ENCODE data around the gene GLP2R. TPM values are rescaled to one million over a fixed set of nuclear protein-coding genes. Genes with fewer than 3 reads are reported as not detected.

Gene GLP2R
- total RNA-seq, 4 donors from 2014 or later, result 1.1 TPM; not detected in 3

DNA sequence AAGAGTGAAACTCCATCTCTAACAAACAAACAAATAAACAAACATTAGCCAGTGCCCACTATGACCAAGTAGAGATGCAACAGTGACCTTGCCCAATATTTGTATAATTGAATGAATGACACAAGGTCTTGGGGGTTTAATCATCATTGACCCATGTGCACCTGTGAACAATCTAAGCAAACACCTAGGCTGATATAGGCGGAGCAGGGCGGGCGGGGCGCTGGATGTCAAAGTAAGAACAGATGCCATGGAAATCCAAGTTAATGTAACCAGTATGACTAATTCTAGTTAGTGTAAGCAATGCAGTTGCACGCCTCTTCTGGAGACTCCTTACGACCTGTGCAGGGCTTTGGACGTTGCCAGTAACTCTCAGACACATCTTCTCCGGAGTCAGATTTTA lies 61.8 kb downstream of the GLP2R start:
- Histone ChIP-seq H3K36me3 (no peaks in the 10 kb centered on the region), H3K4me1 (no peaks in the 10 kb centered on the region), H3K27ac (no peak overlapping the region), H3K9me3 (peaks cover 0 to 10% (median 0%) of the 10 kb centered on the region in 3 donors), H3K27me3 (no peaks in the 10 kb centered on the region), H3K4me3 (no peak overlapping the region)
- no peak for DNase-seq
- in situ Hi-C loops (cut with MboI; ENCODE audit: low sequenced_read_pairs in 4 of 4), result no loop called here
- TF ChIP-seq, protein P1, sequence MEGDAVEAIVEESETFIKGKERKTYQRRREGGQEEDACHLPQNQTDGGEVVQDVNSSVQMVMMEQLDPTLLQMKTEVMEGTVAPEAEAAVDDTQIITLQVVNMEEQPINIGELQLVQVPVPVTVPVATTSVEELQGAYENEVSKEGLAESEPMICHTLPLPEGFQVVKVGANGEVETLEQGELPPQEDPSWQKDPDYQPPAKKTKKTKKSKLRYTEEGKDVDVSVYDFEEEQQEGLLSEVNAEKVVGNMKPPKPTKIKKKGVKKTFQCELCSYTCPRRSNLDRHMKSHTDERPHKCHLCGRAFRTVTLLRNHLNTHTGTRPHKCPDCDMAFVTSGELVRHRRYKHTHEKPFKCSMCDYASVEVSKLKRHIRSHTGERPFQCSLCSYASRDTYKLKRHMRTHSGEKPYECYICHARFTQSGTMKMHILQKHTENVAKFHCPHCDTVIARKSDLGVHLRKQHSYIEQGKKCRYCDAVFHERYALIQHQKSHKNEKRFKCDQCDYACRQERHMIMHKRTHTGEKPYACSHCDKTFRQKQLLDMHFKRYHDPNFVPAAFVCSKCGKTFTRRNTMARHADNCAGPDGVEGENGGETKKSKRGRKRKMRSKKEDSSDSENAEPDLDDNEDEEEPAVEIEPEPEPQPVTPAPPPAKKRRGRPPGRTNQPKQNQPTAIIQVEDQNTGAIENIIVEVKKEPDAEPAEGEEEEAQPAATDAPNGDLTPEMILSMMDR (IDR thresholded peaks at IDR 0.05 in 4 of 5, conservative IDR thresholded peaks at IDR 0.05 in 1 of 5), result no peak
- no peak for TF ChIP-seq POLR2A (IDR thresholded peaks at IDR 0.05)
- intact Hi-C loops (cut with DNase I; ENCODE audit: low total_unique reads), result no loop called here
- ATAC-seq, result no peak

DNA sequence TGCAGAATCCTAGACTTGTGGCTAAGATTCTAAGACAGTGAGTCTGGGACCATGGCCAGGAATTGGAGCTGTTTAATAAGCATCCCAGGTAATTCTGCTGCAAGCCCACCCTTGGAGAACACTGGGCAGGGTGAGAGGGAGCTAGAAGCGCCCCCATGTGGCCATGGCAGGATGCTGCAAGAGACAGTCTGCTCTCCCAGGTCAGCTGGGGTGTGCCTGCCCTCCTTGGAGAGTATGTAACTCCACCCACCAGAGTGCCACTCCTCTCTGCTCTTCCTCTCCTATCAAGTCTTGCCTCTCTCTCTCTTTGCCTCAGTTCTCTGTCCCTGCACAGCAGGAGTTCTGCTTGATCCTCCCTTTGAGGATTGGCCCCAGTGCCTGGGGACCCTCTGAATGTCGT lies 64.4 kb downstream of the GLP2R start:
- DNase-seq, result no peak
- Histone ChIP-seq H3K27ac (no peak overlapping the region), H3K4me1 (no peaks in the 10 kb centered on the region), H3K9me3 (no peaks in the 10 kb centered on the region), H3K27me3 (no peaks in the 10 kb centered on the region), H3K4me3 (no peak overlapping the region), H3K36me3 (no peaks in the 10 kb centered on the region)
- in situ Hi-C loops (cut with MboI; ENCODE audit: low sequenced_read_pairs in 4 of 4), result no loop called here
- intact Hi-C loops (cut with DNase I; ENCODE audit: low total_unique reads), result no loop called here
- TF ChIP-seq, protein P1 (IDR thresholded peaks at IDR 0.05 in 4 of 5, conservative IDR thresholded peaks at IDR 0.05 in 1 of 5), result peak in 3 of 5 experiments; percentile 20 to 40 (median 39)
- no peak for TF ChIP-seq POLR2A (IDR thresholded peaks at IDR 0.05)
- no peak for ATAC-seq

DNA sequence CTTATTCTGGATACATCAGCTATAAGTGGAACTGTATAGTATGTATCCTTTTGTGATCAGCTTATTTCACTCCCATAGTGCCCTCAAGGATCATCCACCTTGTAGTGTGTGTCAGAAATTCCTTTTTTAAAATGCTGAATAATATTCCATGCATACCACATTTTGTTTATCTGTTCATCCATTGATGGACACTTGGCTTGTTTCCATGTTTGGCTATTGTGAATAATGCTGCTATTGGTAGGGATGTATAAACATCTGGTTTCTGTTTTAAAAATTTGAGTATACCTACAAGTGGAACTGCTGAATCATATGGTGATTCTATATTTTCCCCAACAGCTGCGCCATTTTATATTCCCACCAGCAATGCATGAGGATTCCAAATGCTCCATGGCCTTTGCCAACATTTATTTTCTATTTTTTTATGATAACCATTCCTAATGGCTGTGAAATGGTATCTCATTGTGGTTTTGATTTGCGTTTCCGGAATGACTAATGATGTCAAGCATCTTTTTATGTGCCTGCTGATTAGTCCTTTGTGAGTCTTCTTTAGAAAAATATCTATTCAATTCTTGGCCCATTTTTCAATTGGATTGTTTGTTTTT lies 67.8 kb downstream of the GLP2R start:
- Histone ChIP-seq H3K4me1 (no peaks in the 10 kb centered on the region), H3K27ac (no peak overlapping the region), H3K36me3 (no peaks in the 10 kb centered on the region), H3K4me3 (no peak overlapping the region), H3K9me3 (no peaks in the 10 kb centered on the region), H3K27me3 (no peaks in the 10 kb centered on the region)
- no peak for TF ChIP-seq POLR2A (IDR thresholded peaks at IDR 0.05)
- TF ChIP-seq, protein P1 (IDR thresholded peaks at IDR 0.05 in 4 of 5, conservative IDR thresholded peaks at IDR 0.05 in 1 of 5), result no peak
- intact Hi-C loops (cut with DNase I; ENCODE audit: low total_unique reads) (no loop called here), in situ Hi-C loops (cut with MboI; ENCODE audit: low sequenced_read_pairs in 4 of 4) (no loop called here)
- no peak for DNase-seq
- ATAC-seq, result no peak

DNA sequence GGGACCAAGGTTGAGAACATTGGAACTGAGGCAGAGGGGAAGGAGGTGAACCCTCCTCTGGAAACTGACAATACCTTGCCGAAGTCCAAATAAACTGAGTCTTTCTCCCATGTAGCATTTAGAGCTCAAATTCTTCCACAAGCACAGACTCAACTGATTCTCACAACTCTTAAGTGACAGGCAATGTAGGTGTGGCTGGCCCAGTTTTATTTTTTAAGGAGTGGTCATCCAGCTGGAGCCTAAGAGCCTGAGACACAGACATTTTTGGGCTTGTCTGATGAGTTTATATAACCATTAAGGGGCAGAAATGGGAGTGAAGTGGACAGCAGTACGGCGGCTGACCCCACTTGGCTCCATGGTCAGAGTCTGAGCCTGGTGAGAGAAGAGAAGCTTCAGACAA lies 68.5 kb downstream of the GLP2R start:
- Histone ChIP-seq H3K36me3 (no peaks in the 10 kb centered on the region), H3K4me1 (no peaks in the 10 kb centered on the region), H3K27ac (no peak overlapping the region), H3K9me3 (no peaks in the 10 kb centered on the region), H3K27me3 (no peaks in the 10 kb centered on the region), H3K4me3 (no peak overlapping the region)
- ATAC-seq, result no peak
- in situ Hi-C loops (cut with MboI; ENCODE audit: low sequenced_read_pairs in 4 of 4) (no loop called here), intact Hi-C loops (cut with DNase I; ENCODE audit: low total_unique reads) (no loop called here)
- DNase-seq, result no peak
- TF ChIP-seq POLR2A (IDR thresholded peaks at IDR 0.05), result no peak
- TF ChIP-seq, protein P1 (IDR thresholded peaks at IDR 0.05 in 4 of 5, conservative IDR thresholded peaks at IDR 0.05 in 1 of 5), result no peak

DNA sequence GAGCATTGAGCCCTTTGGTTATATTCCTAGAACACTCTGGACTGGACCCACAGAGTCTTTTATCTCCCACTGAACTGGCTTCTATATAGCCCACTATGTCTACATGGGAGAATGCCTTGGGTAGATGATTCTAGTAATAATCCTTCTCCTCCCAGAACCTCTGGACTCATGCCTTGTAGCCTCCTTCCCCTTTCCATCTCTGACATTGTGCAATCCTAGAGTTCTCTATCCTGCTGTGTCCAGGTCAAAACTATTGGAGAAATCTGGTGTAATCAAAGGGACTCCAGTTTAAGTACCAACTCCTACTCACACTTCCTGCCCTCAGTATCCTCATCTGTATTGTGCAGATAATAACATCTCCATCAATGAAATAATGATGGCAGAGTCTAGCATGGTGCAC lies 70.2 kb downstream of the GLP2R start:
- Histone ChIP-seq H3K4me1 (no peaks in the 10 kb centered on the region), H3K9me3 (no peaks in the 10 kb centered on the region), H3K27me3 (no peaks in the 10 kb centered on the region), H3K36me3 (no peaks in the 10 kb centered on the region), H3K4me3 (no peak overlapping the region), H3K27ac (no peak overlapping the region)
- TF ChIP-seq, protein P1 (IDR thresholded peaks at IDR 0.05 in 4 of 5, conservative IDR thresholded peaks at IDR 0.05 in 1 of 5), result no peak
- TF ChIP-seq POLR2A (IDR thresholded peaks at IDR 0.05), result no peak
- ATAC-seq, result no peak
- in situ Hi-C loops (cut with MboI; ENCODE audit: low sequenced_read_pairs in 4 of 4), result no loop called here
- intact Hi-C loops (cut with DNase I; ENCODE audit: low total_unique reads), result no loop called here
- no peak for DNase-seq

Data from gastrocnemius medialis (tissue), 4 donors.